ENCODE measurements around the gene GPR68. TPM values are rescaled to one million over a fixed set of nuclear protein-coding genes. Genes with fewer than 3 reads are reported as not detected.

The GPR68 gene
- total and polyA plus RNA-seq, 2 experiments from 2014 or later: 0.19 to 0.35 TPM

DNA sequence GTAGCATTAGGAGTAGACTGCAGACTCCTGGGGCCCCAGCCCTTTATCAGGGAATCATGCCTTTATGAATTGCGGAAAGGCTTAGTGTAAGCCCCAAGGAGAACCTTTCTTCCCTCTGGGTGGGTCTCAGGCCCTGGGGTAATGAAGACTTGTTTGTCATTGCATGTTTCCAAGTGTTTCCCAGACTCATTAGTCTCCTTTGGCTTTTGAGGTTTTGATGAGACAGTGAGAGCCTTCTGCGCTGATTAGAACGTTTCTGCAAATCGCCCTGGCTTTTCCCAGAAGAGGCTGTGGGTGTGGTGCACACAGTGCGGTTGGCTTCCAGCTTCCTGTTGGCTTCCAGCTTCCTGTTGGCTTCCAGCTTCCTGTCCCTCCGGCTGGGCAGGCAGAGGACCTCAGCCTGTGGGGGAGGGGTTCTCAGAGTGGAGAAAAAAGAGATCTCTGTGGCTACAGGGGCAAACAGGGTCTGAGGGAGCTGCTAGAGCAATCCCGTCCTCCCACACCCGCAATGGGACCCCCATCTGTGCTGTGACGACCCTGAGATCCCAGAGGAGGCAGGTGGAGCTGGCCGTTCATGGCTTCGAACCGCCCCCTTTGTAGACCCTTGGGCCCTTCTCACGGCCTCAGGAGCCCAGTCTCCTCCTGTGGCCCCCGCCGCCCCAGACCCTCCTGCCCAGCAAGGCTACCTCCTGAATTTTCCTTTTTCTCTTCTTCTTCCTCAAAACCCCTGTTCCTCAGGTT, 42.1 kb downstream of the GPR68 start:
- Mint-ChIP-seq H3K4me1 (peaks cover 2% of the 10 kb centered on the region; the same call in 1 of the 3 replicates), H3K9me3 (no peaks in the 10 kb centered on the region), H3K36me3 (ENCODE audit: low read depth) (peaks cover 21% of the 10 kb centered on the region; the same call in 2 of the 3 replicates), H3K27me3 (ENCODE audit: insufficient read depth, low read depth, poor library complexity) (peaks cover 6% of the 10 kb centered on the region), H3K27ac (no peak overlapping the region), H3K4me3 (no peak overlapping the region)
- no peaks in the 10 kb centered on the region for H4K20me1 ChIP-seq (replicated peaks; ENCODE audit: insufficient read depth)
- no peaks in the 10 kb centered on the region for H3K27me3 ChIP-seq (ENCODE audit: insufficient read depth)
- no peaks in the 10 kb centered on the region for H3F3A ChIP-seq (replicated peaks; ENCODE audit: low read depth)
- no peak for ATAC-seq
- H3K79me2 ChIP-seq (replicated peaks; ENCODE audit: insufficient read depth): no peaks in the 10 kb centered on the region
- no peak overlapping the region for H2AFZ ChIP-seq
- H3K4me2 ChIP-seq: no peak overlapping the region
- no peaks in the 10 kb centered on the region for H3K4me1 ChIP-seq (ENCODE audit: insufficient read depth)
- H3K36me3 ChIP-seq (ENCODE audit: insufficient read depth): peaks cover 10% of the 10 kb centered on the region; the same call in 1 of the 2 replicates
- no peak overlapping the region for H3K4me3 ChIP-seq
- H3K27ac ChIP-seq (ENCODE audit: low read depth): no peak overlapping the region
- TF ChIP-seq POLR2AphosphoS5 (IDR thresholded peaks at IDR 0.05; ENCODE audit: low read depth) (no peak), CREB1 (CRISPR knock-in tag; IDR thresholded peaks at IDR 0.05; ENCODE audit: low read depth) (no peak), STAT1 (IDR thresholded peaks at IDR 0.05; ENCODE audit: unreplicated experiment) (no peak), ZNF114 (CRISPR knock-in tag; IDR thresholded peaks at IDR 0.05) (no peak), ZNF331 (CRISPR knock-in tag; IDR thresholded peaks at IDR 0.05; ENCODE audit: low read depth) (no peak), EZH2phosphoT487 (IDR thresholded peaks at IDR 0.05; ENCODE audit: unreplicated experiment) (no peak), NANOG (IDR thresholded peaks at IDR 0.05; ENCODE audit: borderline replicate concordance) (no peak), JUNB (IDR thresholded peaks at IDR 0.05; ENCODE audit: unreplicated experiment) (no peak), EZH2 (IDR thresholded peaks at IDR 0.05; ENCODE audit: low read depth, unreplicated experiment) (no peak)
- TF ChIP-seq, protein P1, sequence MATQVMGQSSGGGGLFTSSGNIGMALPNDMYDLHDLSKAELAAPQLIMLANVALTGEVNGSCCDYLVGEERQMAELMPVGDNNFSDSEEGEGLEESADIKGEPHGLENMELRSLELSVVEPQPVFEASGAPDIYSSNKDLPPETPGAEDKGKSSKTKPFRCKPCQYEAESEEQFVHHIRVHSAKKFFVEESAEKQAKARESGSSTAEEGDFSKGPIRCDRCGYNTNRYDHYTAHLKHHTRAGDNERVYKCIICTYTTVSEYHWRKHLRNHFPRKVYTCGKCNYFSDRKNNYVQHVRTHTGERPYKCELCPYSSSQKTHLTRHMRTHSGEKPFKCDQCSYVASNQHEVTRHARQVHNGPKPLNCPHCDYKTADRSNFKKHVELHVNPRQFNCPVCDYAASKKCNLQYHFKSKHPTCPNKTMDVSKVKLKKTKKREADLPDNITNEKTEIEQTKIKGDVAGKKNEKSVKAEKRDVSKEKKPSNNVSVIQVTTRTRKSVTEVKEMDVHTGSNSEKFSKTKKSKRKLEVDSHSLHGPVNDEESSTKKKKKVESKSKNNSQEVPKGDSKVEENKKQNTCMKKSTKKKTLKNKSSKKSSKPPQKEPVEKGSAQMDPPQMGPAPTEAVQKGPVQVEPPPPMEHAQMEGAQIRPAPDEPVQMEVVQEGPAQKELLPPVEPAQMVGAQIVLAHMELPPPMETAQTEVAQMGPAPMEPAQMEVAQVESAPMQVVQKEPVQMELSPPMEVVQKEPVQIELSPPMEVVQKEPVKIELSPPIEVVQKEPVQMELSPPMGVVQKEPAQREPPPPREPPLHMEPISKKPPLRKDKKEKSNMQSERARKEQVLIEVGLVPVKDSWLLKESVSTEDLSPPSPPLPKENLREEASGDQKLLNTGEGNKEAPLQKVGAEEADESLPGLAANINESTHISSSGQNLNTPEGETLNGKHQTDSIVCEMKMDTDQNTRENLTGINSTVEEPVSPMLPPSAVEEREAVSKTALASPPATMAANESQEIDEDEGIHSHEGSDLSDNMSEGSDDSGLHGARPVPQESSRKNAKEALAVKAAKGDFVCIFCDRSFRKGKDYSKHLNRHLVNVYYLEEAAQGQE (IDR thresholded peaks at IDR 0.05; ENCODE audit: unreplicated experiment): no peak
- TF ChIP-seq, protein P2, sequence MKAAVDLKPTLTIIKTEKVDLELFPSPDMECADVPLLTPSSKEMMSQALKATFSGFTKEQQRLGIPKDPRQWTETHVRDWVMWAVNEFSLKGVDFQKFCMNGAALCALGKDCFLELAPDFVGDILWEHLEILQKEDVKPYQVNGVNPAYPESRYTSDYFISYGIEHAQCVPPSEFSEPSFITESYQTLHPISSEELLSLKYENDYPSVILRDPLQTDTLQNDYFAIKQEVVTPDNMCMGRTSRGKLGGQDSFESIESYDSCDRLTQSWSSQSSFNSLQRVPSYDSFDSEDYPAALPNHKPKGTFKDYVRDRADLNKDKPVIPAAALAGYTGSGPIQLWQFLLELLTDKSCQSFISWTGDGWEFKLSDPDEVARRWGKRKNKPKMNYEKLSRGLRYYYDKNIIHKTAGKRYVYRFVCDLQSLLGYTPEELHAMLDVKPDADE (IDR thresholded peaks at IDR 0.05): no peak
- TF ChIP-seq, protein P3, sequence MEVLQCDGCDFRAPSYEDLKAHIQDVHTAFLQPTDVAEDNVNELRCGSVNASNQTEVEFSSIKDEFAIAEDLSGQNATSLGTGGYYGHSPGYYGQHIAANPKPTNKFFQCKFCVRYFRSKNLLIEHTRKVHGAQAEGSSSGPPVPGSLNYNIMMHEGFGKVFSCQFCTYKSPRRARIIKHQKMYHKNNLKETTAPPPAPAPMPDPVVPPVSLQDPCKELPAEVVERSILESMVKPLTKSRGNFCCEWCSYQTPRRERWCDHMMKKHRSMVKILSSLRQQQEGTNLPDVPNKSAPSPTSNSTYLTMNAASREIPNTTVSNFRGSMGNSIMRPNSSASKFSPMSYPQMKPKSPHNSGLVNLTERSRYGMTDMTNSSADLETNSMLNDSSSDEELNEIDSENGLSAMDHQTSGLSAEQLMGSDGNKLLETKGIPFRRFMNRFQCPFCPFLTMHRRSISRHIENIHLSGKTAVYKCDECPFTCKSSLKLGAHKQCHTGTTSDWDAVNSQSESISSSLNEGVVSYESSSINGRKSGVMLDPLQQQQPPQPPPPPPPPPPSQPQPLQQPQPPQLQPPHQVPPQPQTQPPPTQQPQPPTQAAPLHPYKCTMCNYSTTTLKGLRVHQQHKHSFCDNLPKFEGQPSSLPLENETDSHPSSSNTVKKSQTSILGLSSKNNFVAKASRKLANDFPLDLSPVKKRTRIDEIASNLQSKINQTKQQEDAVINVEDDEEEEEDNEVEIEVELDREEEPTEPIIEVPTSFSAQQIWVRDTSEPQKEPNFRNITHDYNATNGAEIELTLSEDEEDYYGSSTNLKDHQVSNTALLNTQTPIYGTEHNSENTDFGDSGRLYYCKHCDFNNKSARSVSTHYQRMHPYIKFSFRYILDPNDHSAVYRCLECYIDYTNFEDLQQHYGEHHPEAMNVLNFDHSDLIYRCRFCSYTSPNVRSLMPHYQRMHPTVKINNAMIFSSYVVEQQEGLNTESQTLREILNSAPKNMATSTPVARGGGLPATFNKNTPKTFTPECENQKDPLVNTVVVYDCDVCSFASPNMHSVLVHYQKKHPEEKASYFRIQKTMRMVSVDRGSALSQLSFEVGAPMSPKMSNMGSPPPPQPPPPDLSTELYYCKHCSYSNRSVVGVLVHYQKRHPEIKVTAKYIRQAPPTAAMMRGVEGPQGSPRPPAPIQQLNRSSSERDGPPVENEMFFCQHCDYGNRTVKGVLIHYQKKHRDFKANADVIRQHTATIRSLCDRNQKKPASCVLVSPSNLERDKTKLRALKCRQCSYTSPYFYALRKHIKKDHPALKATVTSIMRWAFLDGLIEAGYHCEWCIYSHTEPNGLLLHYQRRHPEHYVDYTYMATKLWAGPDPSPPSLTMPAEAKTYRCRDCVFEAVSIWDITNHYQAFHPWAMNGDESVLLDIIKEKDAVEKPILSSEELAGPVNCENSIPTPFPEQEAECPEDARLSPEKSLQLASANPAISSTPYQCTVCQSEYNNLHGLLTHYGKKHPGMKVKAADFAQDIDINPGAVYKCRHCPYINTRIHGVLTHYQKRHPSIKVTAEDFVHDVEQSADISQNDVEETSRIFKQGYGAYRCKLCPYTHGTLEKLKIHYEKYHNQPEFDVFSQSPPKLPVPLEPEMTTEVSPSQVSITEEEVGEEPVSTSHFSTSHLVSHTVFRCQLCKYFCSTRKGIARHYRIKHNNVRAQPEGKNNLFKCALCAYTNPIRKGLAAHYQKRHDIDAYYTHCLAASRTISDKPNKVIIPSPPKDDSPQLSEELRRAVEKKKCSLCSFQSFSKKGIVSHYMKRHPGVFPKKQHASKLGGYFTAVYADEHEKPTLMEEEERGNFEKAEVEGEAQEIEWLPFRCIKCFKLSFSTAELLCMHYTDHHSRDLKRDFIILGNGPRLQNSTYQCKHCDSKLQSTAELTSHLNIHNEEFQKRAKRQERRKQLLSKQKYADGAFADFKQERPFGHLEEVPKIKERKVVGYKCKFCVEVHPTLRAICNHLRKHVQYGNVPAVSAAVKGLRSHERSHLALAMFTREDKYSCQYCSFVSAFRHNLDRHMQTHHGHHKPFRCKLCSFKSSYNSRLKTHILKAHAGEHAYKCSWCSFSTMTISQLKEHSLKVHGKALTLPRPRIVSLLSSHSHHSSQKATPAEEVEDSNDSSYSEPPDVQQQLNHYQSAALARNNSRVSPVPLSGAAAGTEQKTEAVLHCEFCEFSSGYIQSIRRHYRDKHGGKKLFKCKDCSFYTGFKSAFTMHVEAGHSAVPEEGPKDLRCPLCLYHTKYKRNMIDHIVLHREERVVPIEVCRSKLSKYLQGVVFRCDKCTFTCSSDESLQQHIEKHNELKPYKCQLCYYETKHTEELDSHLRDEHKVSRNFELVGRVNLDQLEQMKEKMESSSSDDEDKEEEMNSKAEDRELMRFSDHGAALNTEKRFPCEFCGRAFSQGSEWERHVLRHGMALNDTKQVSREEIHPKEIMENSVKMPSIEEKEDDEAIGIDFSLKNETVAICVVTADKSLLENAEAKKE (CRISPR knock-in tag; IDR thresholded peaks at IDR 0.05): no peak
- TF ChIP-seq, protein P4, sequence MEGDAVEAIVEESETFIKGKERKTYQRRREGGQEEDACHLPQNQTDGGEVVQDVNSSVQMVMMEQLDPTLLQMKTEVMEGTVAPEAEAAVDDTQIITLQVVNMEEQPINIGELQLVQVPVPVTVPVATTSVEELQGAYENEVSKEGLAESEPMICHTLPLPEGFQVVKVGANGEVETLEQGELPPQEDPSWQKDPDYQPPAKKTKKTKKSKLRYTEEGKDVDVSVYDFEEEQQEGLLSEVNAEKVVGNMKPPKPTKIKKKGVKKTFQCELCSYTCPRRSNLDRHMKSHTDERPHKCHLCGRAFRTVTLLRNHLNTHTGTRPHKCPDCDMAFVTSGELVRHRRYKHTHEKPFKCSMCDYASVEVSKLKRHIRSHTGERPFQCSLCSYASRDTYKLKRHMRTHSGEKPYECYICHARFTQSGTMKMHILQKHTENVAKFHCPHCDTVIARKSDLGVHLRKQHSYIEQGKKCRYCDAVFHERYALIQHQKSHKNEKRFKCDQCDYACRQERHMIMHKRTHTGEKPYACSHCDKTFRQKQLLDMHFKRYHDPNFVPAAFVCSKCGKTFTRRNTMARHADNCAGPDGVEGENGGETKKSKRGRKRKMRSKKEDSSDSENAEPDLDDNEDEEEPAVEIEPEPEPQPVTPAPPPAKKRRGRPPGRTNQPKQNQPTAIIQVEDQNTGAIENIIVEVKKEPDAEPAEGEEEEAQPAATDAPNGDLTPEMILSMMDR (conservative IDR thresholded peaks at IDR 0.05; ENCODE audit: low read depth in 2 of 2): no peak
- H3K9me2 ChIP-seq (ENCODE audit: insufficient read depth): no peaks in the 10 kb centered on the region
- no peak for DNase-seq (ENCODE audit: low spot score)

Data from GM23338 (cell line).